ENCODE measurements around the gene RHNO1.
"Not testable (repeated sequence)": the region's sequence is repeated elsewhere in the genome, so short reads cannot be mapped to it uniquely, and the experiment has no call there.

The RHNO1 gene

DNA sequence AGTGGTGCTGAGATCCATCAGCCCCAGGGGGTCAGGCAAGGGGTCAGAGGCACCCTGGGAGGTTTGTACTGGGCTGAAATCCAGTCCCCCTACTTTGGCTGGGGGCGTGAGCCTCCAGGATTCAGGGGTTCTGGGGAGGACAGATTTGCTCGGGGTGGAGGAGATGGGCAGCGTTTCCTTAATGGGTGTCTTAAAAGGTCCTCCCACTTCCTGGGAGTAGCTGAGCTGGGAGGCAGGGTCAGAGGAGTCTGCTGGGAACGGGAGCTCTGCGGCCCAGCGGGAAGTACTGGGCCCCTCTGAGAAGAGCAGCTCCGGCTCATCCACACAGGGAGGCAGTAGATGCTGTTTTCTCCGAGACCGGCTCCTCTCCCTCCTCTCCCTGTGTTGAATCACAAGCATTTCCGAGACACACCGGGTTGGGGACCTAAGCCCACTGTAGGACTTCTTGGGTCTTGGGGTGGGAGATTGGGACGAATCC lies 18.0 kb upstream of the RHNO1 start:
- no peak for DNase-seq (ENCODE audit: low read depth, low spot score)

GRCh38 chr12:2860170-2860569 lies 16.9 kb upstream of the RHNO1 start:
- DNase-seq (ENCODE audit: low read depth, low spot score): no peak

- DNase-seq (ENCODE audit: low read depth, low spot score): no peak
Measured at GRCh38 chr12:2862876-2863275, 14.1 kb upstream of the RHNO1 start.

DNA sequence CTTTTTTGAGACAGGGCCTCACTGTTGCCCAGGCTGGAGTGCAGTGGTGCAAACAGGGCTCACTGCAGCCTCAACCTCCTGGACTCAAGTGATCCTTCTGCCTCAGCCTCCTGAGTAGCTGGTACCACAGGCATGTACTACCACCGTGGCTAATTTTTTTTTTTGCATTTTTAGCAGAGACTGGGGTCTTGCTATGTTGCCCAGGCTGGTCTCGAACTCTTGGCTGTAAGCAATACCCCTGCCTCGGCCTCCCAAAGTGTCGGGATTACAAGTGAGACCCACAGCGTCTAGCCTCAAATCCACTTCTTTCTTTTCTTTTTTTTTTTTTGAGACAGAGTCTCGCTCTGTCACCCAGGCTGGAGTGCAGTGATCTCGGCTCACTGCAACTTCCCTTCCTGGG lies 13.6 kb upstream of the RHNO1 start:
- DNase-seq (ENCODE audit: low read depth, low spot score): not testable (repeated sequence)

- DNase-seq (ENCODE audit: low read depth, low spot score): no peak
Measured at GRCh38 chr12:2864198-2864597, 12.8 kb upstream of the RHNO1 start.

- not testable (repeated sequence) for DNase-seq (ENCODE audit: low read depth, low spot score)
Measured at GRCh38 chr12:2868986-2869632, 7.9 kb upstream of the RHNO1 start.

DNA sequence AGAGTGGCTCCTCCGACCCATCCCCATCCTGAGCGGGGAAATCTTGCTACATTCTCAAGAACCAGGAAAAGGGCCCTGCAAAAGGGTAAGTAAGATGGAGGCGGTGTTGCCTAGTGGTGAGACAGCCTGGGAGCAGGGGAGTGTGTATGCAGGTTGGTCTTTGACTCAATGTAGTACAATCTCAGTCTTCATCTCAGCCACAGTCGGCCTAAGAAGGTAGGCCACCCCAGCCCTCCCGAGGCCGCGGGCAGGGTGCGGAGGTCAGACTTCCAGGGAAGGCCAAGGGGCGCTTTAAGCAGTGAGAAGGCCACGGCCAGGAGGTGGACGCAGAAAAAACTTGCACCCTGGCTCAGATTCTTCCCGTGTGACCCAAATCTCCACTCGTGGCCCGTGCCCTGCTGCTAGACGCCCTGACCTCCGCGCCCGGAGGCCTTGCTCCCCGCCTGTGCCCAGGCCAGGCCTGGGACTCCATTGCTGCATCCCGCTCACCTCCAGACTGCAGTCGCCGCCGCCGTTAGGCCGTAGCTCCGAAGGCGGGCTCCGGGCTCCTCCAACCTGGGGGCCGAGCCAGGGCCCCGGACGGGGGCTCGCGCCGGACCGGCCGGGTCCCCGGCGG lies 484 bp upstream of the RHNO1 start:
- no peak for DNase-seq (ENCODE audit: low read depth, low spot score)

DNA sequence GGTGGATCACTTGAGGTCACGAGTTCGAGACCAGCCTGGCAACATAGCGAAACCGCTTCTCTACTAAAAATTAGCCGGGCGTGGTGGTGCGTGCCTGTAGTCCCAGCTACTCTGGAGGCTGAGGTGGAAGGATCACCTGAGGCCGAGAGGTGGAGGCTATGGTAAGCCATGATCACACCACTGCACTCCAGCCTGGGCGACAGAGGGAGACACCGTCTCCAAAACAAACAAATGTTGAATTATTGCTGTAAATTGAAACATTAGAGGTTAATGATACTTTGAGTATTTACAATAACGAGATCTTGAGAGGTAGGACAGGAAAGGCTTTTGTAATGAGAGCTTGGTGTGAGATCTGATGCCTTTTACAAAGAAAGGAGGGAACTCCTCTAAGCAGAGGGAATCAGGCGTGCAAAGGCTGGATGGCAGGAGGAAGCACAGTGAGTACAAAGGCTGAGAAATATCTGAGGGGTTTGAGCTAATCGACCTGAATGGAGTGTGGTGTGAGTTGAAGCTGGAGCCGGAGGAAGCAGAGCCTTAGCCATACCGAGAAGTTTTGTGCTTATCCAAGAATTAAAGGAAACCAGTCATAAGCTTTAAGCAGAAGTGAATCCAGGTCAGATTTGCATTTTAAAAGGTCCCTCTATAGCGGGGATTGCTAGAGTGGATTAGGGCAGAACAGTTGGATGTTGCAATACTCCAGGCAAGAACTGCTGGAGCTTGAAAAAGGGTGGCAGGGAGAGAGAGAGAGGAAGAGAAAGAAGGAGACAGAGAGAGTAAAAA lies 1.1 kb downstream of the RHNO1 start:
- DNase-seq (ENCODE audit: low read depth, low spot score): no peak

DNA sequence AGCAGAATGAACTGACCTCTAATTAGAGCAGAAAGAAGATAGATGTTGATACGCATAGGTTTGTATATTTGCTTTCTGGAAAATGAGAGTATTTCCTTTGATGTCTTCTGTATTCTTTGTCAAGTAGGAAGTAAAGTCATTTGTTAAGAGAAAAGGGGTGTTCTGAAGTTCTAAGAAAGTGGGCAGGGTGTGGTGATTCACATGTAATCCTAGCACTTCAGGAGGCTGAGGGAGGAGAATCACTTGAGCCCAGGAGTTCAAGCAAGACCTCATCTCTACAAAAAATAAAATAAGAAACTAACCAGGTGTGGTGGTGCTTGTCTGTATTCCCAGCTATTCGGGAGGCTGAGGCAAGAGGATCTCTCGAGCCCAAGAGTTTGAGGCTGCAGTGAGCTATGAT lies 2.8 kb downstream of the RHNO1 start:
- DNase-seq (ENCODE audit: low read depth, low spot score): no peak

DNA sequence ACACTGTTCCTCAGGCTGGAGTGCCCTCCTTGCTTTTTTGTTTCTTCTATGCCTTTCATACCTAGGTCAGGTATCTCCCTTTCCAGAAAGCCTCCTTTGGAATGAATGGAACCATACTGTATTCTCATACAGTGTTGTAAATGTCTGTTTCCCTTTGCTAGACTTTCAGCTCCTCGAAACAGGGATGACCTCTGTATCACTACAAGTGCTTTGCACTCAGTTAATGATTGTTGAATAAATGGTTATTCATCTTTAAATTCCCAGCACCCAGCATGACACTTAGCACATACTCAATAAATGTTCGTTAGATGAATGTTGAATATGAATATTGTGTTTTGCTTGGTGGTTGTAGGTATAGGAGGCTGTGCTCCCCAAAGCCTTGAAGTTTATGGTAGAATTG lies 7.8 kb downstream of the RHNO1 start:
- DNase-seq (ENCODE audit: low read depth, low spot score): no peak

- DNase-seq (ENCODE audit: low read depth, low spot score): no peak
Measured at GRCh38 chr12:2886768-2887450, 9.9 kb downstream of the RHNO1 start.

DNA sequence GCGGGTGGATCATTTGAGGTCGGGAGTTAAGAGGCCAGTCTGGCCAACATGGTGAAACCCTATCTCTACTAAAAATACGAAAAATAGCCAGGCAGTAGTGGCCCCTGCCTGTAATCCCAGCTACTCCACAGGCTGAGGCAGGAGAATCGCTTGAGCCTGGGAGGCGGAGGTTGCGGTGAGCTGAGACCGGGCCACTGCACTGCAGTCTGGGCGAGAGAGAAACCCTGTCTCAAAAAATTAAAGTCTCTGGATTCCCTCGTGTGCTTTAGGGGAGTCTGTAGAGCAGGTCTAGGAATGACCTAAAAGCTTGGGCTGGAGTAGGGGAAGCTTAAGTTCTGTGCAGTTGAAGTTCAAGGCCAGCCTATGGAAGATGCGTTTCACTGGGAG lies 13.0 kb downstream of the RHNO1 start:
- no peak for DNase-seq (ENCODE audit: low read depth, low spot score)

DNA sequence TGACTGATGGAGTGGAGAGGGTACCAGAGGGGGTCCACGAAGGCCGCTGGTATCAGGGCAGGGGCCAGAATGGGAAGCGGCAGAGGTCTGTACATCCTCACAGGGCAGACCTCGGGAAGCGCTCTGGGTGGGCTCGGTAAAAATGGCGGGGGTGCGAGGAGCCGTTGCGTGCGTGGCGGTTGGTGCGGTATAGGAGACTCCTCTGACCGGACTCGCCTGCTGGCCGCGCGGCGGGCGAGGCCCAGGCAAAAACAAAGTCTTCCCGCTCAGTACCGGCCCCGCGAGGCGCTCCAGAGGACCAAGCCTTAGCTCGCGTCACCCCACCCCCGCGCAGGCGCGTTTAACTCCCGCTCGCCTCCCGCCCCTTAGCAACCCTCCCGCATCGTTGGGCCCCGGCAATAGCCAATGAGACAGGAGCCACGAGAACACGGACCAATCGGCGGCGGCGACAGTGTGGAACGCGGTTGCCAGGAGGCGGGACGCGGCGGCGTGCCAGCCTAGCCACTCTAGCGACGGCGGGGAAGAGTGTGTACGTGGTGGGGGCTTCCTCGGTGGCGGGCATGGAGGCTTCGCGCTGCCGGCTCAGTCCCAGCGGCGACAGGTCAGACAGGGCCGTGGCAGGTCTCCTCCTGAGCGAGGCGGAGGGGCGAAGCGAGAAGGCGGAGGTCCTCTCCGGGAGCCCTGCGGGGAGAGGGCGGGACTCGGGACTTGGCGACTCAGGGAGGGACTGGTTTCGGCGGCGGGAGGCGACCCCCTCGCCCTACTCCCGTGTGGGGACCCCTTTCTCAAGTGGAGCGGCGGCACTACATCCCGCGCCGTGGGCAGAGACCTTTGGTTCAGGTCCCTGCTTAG lies 13.6 kb downstream of the RHNO1 start, which contains the start of gene TULP3:
Gene TULP3, plus strand, starts transcription at position 504 of the 852 bp plus-strand sequence. Its CDS starts 57 bp downstream, at position 561.
- peak; percentile 96 for DNase-seq (ENCODE audit: low read depth, low spot score)

GRCh38 chr12:2891240-2892053 lies 14.4 kb downstream of the RHNO1 start:
- DNase-seq (ENCODE audit: low read depth, low spot score): no peak

GRCh38 chr12:2892246-2892645 lies 15.2 kb downstream of the RHNO1 start:
- DNase-seq (ENCODE audit: low read depth, low spot score): no peak

DNA sequence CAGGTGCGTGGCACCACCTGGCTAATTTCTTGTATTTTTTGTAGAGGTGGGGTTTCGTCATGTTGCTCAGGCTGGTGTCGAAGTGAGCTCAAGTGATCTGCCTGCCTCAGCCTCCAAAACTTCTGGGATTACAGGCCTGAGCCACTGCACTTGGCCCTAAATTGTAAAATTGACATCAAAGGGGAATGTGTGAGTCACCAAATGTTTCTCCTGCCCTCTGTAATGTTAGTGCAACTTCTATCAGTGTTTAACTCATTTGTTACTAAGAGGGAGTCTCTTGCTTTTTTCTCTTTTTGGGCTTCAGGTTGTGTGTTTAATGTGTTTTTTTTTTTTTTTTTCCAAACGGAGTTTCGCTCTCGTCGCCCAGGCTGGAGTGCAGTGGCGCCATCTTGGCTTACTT lies 16.0 kb downstream of the RHNO1 start:
- DNase-seq (ENCODE audit: low read depth, low spot score): no peak

- DNase-seq (ENCODE audit: low read depth, low spot score): no peak
Measured at GRCh38 chr12:2895051-2895451, 18.0 kb downstream of the RHNO1 start.

DNA sequence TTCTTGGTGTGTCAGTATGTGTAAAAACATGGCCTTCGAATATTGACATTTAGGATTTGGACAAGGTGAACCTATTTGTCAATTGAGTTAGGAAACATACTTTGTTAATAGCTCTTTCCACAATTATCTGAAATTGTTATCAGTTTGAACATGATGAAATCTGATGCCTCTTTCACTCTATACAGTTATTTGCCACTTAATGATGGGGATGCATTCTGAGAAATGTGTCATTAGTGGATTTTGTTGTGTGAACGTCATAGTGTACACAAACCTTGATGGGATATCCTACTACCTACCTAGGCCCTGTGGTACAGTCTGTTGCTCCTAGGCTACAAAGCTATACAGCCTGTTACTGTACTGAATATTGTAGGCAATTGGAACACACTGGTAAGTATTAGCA lies 18.5 kb downstream of the RHNO1 start:
- DNase-seq (ENCODE audit: low read depth, low spot score): no peak

GRCh38 chr12:2897418-2897817 lies 20.4 kb downstream of the RHNO1 start:
- no peak for DNase-seq (ENCODE audit: low read depth, low spot score)

DNA sequence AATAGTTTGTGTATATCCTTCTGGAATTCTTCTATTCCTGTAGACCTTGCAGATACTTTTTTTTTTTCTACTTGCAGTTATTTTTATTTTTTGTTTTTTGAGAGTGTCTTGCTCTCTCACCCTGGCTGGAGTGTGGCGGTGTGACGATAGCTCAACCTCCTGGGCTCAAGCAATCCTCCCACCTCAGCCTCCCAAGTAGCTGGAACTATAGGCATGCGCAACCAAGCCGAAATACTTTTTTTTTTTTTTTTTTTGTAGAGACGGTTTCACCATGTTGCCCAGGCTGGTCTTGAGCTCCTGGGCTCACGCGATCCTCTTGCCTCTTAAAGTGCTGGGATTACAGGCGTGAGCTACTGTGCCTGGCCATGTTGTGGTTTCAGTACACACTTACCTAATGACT lies 23.6 kb downstream of the RHNO1 start:
- no peak for DNase-seq (ENCODE audit: low read depth, low spot score)
